Raji (cell line): ENCODE results near the gene PHACTR1.

Source experiments
- POLR2A ChIP-seq: IDR thresholded peaks from 2 replicates; pipeline ENCODE4 v1.6.1; 2011; ENCODE audit warnings: low read depth, low read length, control low read depth; ENCODE audit not compliant: insufficient read depth

The PHACTR1 gene

GRCh38 chr6:13014504-13015378, 298.2 kb downstream of the PHACTR1 start:
- no peak for TF ChIP-seq POLR2A

GRCh38 chr6:13015379-13015681, 298.8 kb downstream of the PHACTR1 start:
- TF ChIP-seq POLR2A = no peak

- TF ChIP-seq POLR2A = no peak
These were observed 308.0 kb downstream of the PHACTR1 start for GRCh38 chr6:13024616-13025015.

- no peak for TF ChIP-seq POLR2A
These were observed 309.4 kb downstream of the PHACTR1 start for GRCh38 chr6:13025893-13026499.

- no peak for TF ChIP-seq POLR2A
These were observed 310.0 kb downstream of the PHACTR1 start for GRCh38 chr6:13026557-13026956.

- TF ChIP-seq POLR2A = no peak
These were observed 310.6 kb downstream of the PHACTR1 start for GRCh38 chr6:13027207-13027606.

GRCh38 chr6:13030396-13030795, 313.8 kb downstream of the PHACTR1 start:
- TF ChIP-seq POLR2A = no peak

- no peak for TF ChIP-seq POLR2A
These were observed 316.0 kb downstream of the PHACTR1 start for GRCh38 chr6:13032566-13032965.

- no peak for TF ChIP-seq POLR2A
These were observed 316.6 kb downstream of the PHACTR1 start for GRCh38 chr6:13033145-13033544.

- no peak for TF ChIP-seq POLR2A
These were observed 317.7 kb downstream of the PHACTR1 start for GRCh38 chr6:13034316-13034715.

- TF ChIP-seq POLR2A = no peak
These were observed 319.0 kb downstream of the PHACTR1 start for GRCh38 chr6:13035606-13036005.

GRCh38 chr6:13038315-13038714, 321.7 kb downstream of the PHACTR1 start:
- TF ChIP-seq POLR2A = no peak

GRCh38 chr6:13038741-13039190, 322.2 kb downstream of the PHACTR1 start:
- no peak for TF ChIP-seq POLR2A

GRCh38 chr6:13044390-13044789, 327.8 kb downstream of the PHACTR1 start:
- TF ChIP-seq POLR2A = no peak

- no peak for TF ChIP-seq POLR2A
These were observed 328.3 kb downstream of the PHACTR1 start for GRCh38 chr6:13044896-13045295.

GRCh38 chr6:13045676-13046075, 329.1 kb downstream of the PHACTR1 start:
- TF ChIP-seq POLR2A = no peak
